Liver (tissue), 3 donors: Measurements from ENCODE around the gene DDA1.

Experiments
- EGR1 ChIP-seq, 2 donors: IDR thresholded peaks; 2 replicates each; pipeline ENCODE4 v1.6.1; 2016 to 2018; ENCODE audit warnings: antibody characterized with exemption in 2 of 2, low read depth in 2 of 2
- FOXA1 ChIP-seq: IDR thresholded peaks from 2 replicates; pipeline ENCODE4 v1.6.1; 2016; ENCODE audit warnings: antibody characterized with exemption
- GABPA ChIP-seq, 2 donors: IDR thresholded peaks in 1 of 2; conservative IDR thresholded peaks in 1 of 2; 2 replicates each; pipeline ENCODE4 v1.6.1; 2016; ENCODE audit warnings: antibody characterized with exemption in 2 of 2, mild to moderate bottlenecking in 1 of 2, moderate library complexity in 1 of 2
- JUND ChIP-seq, 2 donors: IDR thresholded peaks; 2 replicates each; pipeline ENCODE4 v1.6.1; 2016; ENCODE audit warnings: antibody characterized with exemption in 2 of 2
- RAD21 ChIP-seq, 2 donors: IDR thresholded peaks; 2 replicates each; pipeline ENCODE4 v1.6.1; 2016; ENCODE audit warnings: antibody characterized with exemption in 2 of 2, mild to moderate bottlenecking in 2 of 2
- SP1 ChIP-seq: IDR thresholded peaks from 2 replicates; pipeline ENCODE4 v1.6.1; 2018; ENCODE audit warnings: antibody characterized with exemption, mild to moderate bottlenecking
- TAF1 ChIP-seq: conservative IDR thresholded peaks from 2 replicates; pipeline ENCODE4 v1.6.1; 2016; ENCODE audit warnings: antibody characterized with exemption, mild to moderate bottlenecking
- YY1 ChIP-seq: IDR thresholded peaks from 2 replicates; pipeline ENCODE4 v1.6.1; 2016; ENCODE audit warnings: antibody characterized with exemption, mild to moderate bottlenecking
- TF ChIP-seq, protein P1 (sequence below): fragments of 150-350 bp; IDR thresholded peaks from 2 replicates; pipeline ENCODE4 v1.5.1; 2017; ENCODE audit warnings: improper control_type of control experiment, low read depth, low read length; ENCODE audit not compliant: missing input control
- TF ChIP-seq, protein P2 (sequence below): IDR thresholded peaks from 2 replicates; pipeline ENCODE4 v1.6.1; 2016; ENCODE audit warnings: antibody characterized with exemption
- TF ChIP-seq, protein P3 (sequence below): IDR thresholded peaks from 2 replicates; pipeline ENCODE4 v1.6.1; 2016; ENCODE audit warnings: antibody characterized with exemption, mild to moderate bottlenecking
- TF ChIP-seq, protein P4 (sequence below): IDR thresholded peaks from 2 replicates; pipeline ENCODE4 v1.6.1; 2016; ENCODE audit warnings: antibody characterized with exemption
- donor health status: healthy.
- donor health status: healthy.

DNA sequence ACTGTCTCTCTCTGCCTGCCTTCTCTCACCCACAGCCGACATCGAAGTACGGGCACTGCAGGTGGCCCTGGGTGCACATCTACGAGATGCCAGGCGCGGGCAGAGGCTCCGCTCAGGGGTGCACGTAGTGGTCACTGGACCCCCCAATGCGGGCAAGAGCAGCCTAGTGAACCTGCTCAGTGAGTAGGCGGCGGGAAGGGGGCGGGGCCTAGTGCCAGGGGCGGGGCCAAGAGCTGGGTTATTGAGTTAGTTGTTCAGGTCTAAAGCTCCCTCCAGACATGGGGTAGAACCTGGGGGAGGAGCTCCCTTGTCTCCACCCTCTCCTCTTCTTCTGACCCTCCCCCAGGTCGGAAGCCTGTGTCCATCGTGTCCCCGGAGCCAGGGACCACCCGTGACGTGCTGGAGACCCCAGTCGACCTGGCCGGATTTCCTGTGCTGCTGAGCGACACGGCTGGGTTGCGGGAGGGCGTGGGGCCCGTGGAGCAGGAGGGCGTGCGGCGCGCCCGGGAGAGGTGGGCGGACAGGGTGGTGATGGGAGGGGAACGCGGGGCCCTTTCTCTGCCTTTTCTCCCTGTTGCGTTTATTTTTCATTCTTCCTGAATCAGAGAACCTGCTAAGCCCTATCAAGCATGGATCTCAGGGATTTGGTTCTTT, 29.9 kb downstream of the DDA1 start:
- TF ChIP-seq, protein P1, sequence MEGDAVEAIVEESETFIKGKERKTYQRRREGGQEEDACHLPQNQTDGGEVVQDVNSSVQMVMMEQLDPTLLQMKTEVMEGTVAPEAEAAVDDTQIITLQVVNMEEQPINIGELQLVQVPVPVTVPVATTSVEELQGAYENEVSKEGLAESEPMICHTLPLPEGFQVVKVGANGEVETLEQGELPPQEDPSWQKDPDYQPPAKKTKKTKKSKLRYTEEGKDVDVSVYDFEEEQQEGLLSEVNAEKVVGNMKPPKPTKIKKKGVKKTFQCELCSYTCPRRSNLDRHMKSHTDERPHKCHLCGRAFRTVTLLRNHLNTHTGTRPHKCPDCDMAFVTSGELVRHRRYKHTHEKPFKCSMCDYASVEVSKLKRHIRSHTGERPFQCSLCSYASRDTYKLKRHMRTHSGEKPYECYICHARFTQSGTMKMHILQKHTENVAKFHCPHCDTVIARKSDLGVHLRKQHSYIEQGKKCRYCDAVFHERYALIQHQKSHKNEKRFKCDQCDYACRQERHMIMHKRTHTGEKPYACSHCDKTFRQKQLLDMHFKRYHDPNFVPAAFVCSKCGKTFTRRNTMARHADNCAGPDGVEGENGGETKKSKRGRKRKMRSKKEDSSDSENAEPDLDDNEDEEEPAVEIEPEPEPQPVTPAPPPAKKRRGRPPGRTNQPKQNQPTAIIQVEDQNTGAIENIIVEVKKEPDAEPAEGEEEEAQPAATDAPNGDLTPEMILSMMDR: no peak
- TF ChIP-seq, protein P2, sequence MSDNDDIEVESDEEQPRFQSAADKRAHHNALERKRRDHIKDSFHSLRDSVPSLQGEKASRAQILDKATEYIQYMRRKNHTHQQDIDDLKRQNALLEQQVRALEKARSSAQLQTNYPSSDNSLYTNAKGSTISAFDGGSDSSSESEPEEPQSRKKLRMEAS: no peak
- no peak for TF ChIP-seq EGR1 (IDR thresholded peaks at IDR 0.05; ENCODE audit: low read depth in 2 of 2)
- TF ChIP-seq RAD21 (IDR thresholded peaks at IDR 0.05): no peak
- no peak for TF ChIP-seq FOXA1
- no peak for TF ChIP-seq YY1
- TF ChIP-seq, protein P3, sequence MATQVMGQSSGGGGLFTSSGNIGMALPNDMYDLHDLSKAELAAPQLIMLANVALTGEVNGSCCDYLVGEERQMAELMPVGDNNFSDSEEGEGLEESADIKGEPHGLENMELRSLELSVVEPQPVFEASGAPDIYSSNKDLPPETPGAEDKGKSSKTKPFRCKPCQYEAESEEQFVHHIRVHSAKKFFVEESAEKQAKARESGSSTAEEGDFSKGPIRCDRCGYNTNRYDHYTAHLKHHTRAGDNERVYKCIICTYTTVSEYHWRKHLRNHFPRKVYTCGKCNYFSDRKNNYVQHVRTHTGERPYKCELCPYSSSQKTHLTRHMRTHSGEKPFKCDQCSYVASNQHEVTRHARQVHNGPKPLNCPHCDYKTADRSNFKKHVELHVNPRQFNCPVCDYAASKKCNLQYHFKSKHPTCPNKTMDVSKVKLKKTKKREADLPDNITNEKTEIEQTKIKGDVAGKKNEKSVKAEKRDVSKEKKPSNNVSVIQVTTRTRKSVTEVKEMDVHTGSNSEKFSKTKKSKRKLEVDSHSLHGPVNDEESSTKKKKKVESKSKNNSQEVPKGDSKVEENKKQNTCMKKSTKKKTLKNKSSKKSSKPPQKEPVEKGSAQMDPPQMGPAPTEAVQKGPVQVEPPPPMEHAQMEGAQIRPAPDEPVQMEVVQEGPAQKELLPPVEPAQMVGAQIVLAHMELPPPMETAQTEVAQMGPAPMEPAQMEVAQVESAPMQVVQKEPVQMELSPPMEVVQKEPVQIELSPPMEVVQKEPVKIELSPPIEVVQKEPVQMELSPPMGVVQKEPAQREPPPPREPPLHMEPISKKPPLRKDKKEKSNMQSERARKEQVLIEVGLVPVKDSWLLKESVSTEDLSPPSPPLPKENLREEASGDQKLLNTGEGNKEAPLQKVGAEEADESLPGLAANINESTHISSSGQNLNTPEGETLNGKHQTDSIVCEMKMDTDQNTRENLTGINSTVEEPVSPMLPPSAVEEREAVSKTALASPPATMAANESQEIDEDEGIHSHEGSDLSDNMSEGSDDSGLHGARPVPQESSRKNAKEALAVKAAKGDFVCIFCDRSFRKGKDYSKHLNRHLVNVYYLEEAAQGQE: no peak
- no peak for TF ChIP-seq JUND (IDR thresholded peaks at IDR 0.05)
- TF ChIP-seq GABPA (IDR thresholded peaks at IDR 0.05 in 1 of 2, conservative IDR thresholded peaks at IDR 0.05 in 1 of 2): no peak
- TF ChIP-seq TAF1: no peak
- TF ChIP-seq, protein P4, sequence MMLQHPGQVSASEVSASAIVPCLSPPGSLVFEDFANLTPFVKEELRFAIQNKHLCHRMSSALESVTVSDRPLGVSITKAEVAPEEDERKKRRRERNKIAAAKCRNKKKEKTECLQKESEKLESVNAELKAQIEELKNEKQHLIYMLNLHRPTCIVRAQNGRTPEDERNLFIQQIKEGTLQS: no peak
- TF ChIP-seq SP1: no peak
